ENCODE results near the gene CFAP251.
A peak's percentile ranks its signal among the peaks of the same experiment; 100 is the strongest.
"Not testable (repeated sequence)": the region's sequence is repeated elsewhere in the genome, so short reads cannot be mapped to it uniquely, and the experiment has no call there.

CFAP251 gene

DNA sequence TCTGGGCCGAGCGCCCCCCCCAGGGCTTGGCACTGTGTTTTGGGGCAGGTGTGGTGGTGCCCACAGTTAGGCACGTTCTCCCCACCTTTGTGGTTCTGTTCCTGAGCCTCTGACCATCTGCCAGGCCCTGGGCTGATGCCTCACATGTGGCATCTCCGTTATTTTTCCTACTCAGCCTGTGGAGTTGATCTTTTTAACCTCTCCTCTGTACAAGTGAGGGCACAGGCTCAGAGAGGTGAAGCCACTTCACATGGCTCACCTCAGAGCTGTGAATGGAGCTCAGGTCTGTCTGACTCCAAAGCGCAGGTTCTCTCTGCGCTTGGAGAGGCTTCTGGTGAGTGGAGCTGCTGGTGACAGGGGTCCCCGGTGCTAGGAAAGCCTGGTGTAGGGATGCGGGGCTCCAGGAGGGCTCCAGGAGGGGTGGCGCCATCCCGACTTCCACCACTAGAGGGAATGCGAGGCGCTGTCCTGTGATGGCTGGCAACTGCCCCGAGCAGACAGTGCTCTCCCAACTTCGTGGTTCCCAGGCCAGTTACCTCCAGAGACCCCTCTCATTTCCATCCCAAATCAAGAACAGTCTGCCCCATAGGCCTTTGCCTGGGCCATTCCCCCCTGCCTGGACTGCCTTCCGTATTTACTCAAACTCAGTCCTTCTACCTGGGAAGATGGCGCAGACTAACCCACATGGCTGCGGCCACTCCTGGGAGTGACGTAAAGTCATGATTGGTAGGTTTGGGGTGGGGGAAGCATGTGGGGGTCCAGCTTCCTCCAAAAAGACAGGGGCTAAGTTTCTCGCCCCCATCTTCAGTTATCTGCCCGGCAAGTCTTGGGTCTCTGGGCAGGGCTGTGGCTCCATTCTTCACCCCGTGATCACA is 113.2 kb downstream of the CFAP251 start:
- peak; percentile 71 to 77 for DNase-seq

DNA sequence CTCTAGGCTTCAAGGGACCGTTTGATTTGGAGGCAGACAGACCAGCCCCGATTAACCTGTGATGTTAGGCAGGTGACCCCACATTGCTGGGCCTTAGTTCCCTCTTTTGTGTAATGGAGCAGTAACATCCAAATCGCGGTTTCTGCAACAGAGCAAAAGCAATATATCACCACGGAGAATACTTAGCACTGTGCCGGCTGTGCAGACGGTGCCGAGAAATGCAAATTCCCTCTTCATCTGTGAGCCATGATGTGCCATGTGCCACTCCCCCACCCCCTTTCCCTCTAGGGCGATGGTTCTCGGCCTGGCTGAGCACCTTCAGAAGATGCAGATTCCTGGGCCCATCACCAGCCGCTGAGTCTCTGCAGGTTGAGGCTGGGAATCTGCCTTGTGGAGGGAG is 114.2 kb downstream of the CFAP251 start:
- DNase-seq: no peak

DNA sequence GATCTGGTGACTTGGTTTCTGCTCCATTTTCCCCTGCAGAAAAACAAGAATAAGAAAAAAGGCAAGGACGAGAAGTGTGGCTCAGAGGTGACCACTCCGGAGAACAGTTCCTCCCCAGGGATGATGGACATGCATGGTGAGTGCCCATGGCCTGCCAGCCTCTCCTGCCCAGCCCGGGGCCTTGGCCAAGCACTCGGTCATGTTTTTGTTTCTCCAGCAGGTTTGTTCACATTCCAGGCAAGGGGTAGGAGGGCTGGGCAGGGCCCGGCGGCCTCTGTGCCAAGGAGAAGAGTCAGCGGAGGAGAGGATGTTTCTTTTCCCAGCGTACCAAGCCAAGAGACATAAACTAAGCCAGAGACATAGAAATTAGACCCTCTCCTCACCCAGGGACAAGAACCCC is 116.9 kb downstream of the CFAP251 start:
- DNase-seq: no peak

DNA sequence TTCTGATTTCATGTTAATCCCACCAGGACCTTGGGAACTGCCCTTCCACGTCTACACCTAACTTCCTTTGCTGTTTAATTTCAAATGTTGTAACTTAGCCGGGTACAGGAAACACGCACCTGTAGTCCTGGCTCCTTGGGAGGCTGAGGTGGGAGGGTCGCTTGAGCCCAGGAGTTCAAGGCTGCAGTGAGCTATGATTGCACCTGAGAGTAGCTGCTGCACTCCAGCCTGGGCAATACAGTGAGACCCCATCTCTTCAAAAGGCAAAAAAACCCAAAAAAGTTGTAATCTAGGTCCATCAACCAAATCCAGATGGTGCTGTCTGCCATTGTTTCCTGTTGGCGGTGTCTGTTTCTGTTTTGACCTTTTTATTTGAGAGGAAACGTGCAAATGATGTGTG is 117.8 kb downstream of the CFAP251 start:
- DNase-seq: no peak

DNA sequence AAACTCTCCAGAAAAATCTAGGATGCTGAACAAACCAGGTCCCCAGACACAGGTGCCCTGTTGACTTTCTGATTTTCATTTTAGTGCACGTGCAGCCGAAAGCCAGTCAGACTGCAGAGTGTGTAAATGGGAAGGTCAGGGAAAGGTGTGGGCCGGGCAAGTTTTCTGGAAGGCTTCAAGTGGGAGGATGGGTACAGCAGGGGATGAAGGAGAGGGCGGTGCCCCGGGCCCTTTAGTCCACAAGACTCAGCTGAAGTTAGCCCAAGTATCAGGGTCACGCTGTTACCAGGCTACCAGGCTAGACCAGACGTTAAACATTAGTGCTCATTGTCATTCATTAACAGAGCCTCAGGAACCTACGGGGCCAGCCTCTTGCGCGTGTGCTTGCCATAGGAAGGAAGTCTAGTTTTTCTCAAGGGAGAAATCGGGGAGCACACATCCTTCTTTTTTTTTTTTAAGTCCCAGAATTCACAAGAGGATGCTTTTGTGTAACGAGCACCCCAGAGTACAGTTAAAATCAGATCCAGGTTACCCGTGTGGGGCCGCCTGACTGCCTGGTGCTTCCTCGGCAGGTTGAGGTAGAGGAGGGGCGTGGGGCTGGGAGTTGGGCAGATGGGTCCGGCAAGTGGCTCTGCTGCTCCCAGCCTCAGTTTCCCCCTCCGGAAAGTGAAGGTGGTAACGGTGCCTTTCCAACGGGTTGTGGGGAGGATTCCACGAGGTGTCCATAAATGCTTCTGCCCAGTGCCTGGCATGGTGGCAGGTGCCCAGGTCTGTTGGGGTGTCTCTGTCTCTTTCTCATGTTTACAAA is 122.4 kb downstream of the CFAP251 start:
- no peak for DNase-seq

DNA sequence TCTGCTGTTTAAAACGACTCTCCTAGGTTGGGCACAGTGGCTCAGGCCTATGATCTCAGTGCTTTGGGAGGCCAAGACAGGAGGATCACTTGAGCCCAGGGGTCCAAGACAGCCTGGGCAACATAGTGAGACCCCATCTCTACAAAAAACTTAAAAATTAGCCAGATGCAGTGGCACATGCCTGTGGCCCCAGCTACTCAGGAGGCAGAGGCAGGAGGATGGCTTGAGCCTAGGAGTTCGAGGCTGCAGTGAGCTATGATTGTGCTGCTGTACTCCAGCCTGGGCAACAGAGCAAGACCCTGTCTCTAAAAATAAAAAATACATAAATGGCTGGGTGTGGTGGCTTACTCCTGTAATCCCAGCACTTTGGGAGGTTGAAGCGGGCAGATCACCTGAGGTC is 123.1 kb downstream of the CFAP251 start:
- DNase-seq: not testable (repeated sequence)

DNA sequence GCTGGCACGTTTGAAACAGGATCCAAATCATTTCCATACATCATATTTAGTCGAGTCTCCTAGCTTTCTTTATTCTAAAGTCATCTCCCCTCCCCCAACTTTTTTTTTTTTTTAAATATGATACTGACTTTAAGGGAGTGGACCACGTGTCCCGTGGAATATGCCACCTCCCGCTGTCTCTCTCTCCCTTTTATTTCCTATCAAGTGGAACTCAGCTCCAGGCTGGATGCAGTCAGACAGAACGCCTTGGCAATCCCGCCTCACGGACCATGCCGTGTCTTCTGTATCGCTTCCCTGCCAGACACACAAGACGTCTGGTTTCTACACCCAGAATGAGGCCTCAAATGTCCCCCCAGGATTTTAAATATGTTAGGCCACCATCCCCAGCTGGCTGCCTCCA is 124.5 kb downstream of the CFAP251 start:
- no peak for DNase-seq

DNA sequence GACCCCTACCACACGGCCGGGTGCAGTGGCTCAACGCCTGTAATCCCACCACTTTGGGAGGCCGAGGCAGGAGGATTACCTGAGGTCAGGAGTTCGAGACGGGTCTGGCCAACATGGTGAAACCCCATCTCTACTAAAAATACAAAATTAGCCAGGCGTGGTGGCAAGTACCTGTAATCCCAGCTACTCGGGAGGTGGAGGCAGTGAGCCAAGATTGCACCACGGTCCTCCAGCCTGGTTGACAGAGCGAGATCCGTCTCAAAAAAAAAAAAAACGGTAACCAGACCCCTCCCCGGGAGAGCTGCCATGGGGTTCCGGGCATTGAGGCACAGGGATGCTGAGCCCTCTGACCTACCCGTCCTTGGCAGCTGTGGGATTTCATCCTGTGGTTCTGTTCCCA is 125.1 kb downstream of the CFAP251 start:
- no peak for DNase-seq

DNA sequence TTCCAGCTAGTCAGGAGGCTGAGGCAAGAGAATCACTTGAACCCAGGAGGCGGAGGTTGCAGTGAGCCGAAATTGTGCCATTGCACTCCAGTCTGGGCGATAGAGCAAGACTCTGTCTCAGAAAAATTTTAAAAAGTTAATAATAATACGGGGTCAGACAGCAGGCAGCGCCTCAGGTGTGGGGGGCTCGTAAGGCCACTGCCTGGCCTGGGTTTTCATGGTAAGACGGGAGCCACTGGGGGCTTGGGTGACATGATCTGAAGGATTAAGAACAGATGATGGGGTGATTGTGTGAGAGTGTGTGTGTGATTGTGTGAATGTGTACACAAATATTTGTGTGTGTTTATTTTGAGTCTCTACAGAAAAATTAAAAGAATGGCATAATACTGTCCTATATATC is 126.9 kb downstream of the CFAP251 start:
- no peak for DNase-seq

DNA sequence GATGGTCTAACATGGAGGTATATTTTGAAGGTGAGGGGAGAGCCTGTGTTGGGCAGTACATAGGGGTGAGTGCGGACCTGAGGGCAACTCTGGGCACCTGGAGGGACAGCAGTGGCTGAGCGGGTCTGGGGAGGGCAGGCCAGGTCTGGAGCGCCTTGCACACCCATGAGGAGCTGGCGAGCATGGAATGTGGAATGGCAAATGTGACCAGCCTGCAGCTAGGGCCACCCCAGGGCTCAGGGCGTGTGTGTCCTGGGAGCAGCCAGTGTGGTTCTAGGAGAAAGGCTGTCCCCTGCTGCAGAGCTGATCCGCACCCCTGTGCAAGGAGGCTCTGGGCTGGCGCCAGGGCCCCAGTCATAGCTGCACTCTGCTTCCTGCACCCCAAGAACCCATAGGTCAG is 127.8 kb downstream of the CFAP251 start:
- DNase-seq: no peak

DNA sequence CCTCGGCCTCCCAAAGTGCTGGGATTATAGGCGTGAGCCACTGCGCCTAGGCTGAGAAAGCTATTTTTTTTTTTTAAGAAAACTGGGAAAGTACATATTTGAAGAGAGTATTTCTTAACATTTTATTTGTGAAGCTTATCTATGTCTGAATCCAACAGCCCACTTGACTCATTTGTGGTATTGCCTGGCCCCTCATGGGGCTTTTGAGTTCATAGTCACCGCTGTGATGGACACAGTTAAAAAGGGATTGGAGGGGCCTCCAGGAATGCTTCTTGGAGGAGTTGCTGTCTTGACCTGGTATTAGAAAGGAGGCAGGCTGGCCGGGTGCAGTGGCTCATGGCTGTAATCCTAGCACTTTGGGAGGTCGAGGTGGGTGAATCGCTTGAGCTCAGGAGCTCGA is 129.8 kb downstream of the CFAP251 start:
- DNase-seq: no peak

DNA sequence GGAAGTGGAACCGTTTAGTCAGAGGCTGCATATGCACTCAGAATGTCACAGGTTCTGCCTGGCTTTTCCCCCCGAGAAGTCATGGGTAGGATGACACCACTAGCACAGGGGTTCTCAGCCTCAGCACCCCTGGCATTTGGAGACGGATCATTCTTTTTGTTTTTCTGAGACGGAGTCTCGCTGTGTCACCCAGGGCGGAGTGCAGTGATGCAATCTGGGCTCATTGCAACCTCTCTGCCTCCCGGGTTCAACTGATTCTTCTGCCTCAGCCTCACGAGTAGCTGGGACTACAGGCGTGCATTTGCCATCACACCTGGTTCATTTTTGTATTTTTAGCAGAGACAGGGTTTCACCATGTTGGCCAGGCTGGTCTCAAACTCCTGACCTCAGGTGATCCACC is 131.4 kb downstream of the CFAP251 start:
- DNase-seq: no peak

DNA sequence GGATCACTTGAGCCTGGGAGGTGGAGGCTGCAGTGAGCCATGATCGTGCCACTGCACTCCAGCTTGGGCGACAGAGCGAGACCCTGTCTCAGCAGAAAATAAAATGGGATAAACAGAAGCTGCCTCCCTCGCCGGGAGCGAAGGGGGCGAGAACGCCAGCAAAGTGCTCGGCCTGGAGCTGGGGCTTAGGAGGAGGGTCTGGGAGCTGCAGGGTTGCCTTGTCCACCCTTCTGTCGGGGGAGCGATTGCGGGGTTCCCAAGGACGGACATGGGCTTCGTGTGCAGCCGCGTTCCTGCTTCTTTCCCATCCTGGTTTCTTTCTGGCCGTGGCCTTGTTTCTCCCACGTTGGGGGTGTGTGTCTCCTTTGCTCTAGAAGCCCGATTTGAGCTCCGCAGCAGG is 132.3 kb downstream of the CFAP251 start:
- DNase-seq: no peak

DNA sequence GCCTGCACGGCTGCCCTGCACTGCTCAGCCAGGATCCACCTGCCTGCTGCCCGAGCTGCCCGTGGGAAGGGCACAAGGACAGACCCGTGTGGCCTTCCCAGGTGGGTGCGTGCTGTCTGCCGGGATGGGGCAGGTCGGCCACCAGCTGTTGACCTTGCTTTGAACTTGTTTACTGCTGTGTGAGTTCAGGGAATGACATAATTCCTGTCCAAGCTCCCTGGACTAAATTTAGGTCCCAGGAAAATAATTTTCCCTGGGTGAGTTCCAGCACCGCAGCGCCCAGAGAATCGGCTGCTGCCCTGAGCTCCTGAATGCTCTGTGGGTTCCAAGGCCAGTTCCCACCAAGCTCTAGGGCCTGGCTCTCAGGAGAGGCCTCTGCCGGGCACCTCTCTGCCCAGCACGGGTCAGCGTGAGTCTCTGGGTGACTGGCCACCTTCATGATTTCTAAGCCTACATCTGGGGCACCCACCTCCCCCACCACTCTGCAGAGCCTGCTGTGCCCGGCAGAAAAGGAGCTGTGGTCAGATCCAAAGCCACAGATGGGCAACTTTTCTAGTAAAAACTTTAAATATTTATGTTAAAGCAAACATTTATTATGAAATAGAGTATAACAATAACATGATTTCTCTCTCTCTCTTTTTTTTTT is 133.0 kb downstream of the CFAP251 start:
- DNase-seq: no peak

DNA sequence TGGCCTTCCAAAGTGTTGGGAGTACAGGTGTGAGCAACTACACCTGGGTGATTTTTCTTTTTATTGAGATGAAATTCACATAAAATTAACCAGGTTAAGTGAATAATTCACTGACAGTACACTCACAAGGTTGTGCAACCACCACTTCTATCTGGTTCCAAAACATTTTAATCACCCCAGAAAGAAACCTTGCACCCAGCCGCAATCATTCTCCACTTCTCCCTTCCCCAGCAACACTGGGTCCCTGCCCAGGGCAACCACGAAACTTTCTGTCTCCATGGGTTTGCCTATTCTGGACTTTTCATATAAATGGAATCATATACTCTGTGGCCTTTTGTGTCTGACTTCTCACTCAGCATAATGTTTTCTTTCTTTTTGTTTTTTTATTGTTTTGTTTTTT is 133.9 kb downstream of the CFAP251 start:
- no peak for DNase-seq
